SU-DHL-6 (cell line): ENCODE measurements around the gene CORO1A.

Experiments
- CTCF ChIP-seq: fragments of 200-600 bp; sonication (generic); IDR thresholded peaks from one replicate; pipeline ENCODE4 v1.5.1; 2017; ENCODE audit warnings: antibody characterized with exemption, mild to moderate bottlenecking, low read length, moderate library complexity; ENCODE audit not compliant: insufficient read depth, poor library complexity, severe bottlenecking
- EZH2phosphoT487 ChIP-seq: fragments of 200-600 bp; sonication (generic), shearing (Covaris generic); conservative IDR thresholded peaks from 2 replicates; pipeline ENCODE4 v1.6.1; 2018; ENCODE audit warnings: mild to moderate bottlenecking, antibody characterized with exemption, low read length, moderate library complexity, mixed read lengths

- TF ChIP-seq CTCF (no peak), EZH2phosphoT487 (no peak)
Observed at GRCh38 chr16:30183233-30184095, at the start of gene CORO1A.
